HepG2 (cell line): ENCODE data around the gene GCC1. TPM values are rescaled to one million over a fixed set of nuclear protein-coding genes. Genes with fewer than 3 reads are reported as not detected.

ENCODE experiments used
- AGO2 ChIP-seq: fragments of 200-400 bp; formaldehyde crosslinking; optimal IDR thresholded peaks from 2 replicates; pipeline ENCODE3; 2017; ENCODE audit warnings: mild to moderate bottlenecking, low read depth, low read length, moderate library complexity
- CAMTA2 ChIP-seq: sonication (generic); formaldehyde crosslinking; IDR thresholded peaks from 2 replicates; pipeline ENCODE4 v1.4.0; 2020; ENCODE audit warnings: mild to moderate bottlenecking, missing genetic modification reagents, borderline replicate concordance
- DNMT1 ChIP-seq: sonication (generic); formaldehyde crosslinking; IDR thresholded peaks from 2 replicates; pipeline ENCODE4 v1.5.1; 2020; ENCODE audit warnings: mild to moderate bottlenecking, missing genetic modification reagents
- FOXK2 ChIP-seq: fragments of 450-650 bp; IDR thresholded peaks from 2 replicates; pipeline ENCODE4 v1.6.1; 2016
- KDM1A ChIP-seq: IDR thresholded peaks from 2 replicates; pipeline ENCODE4 v1.6.1; 2016; ENCODE audit warnings: missing compliant biosample characterization
- NFE2 ChIP-seq: sonication (generic); formaldehyde crosslinking; IDR thresholded peaks from 2 replicates; pipeline ENCODE4 v1.4.0; 2020; ENCODE audit warnings: missing genetic modification reagents
- NFYB ChIP-seq: sonication (generic); formaldehyde crosslinking; IDR thresholded peaks from 2 replicates; pipeline ENCODE4 v1.4.0; 2020; ENCODE audit warnings: missing genetic modification reagents
- NONO ChIP-seq, 2 experiments: fragments of 450-650 bp in 1 of 2; sonication (generic) in 1 of 2; formaldehyde crosslinking in 1 of 2; IDR thresholded peaks in 1 of 2; conservative IDR thresholded peaks in 1 of 2; 2 replicates each; pipeline versions ENCODE4 v1.6.1 to v1.8.0; 2017 to 2022; ENCODE audit warnings: mild to moderate bottlenecking in 1 of 2, missing genetic modification reagents in 1 of 2, moderate library complexity in 1 of 2
- PATZ1 ChIP-seq: sonication (generic); formaldehyde crosslinking; IDR thresholded peaks from 2 replicates; pipeline ENCODE4 v1.4.0; 2020; ENCODE audit warnings: missing genetic modification reagents
- SMAD1 ChIP-seq: sonication (generic); formaldehyde crosslinking; IDR thresholded peaks from 2 replicates; pipeline ENCODE4 v1.4.0; 2020; ENCODE audit warnings: missing genetic modification reagents, low read depth, mild to moderate bottlenecking, borderline replicate concordance
- ZFP90 ChIP-seq: sonication (generic); formaldehyde crosslinking; IDR thresholded peaks from 2 replicates; pipeline ENCODE4 v1.8.0; 2022; ENCODE audit warnings: missing genetic modification reagents, mild to moderate bottlenecking, inconsistent platforms, borderline replicate concordance
- ZNF33B ChIP-seq: sonication (generic); formaldehyde crosslinking; IDR thresholded peaks from 2 replicates; pipeline ENCODE4 v1.5.1; 2020; ENCODE audit warnings: mild to moderate bottlenecking, missing genetic modification reagents
- ZNF772 ChIP-seq: sonication (generic); formaldehyde crosslinking; IDR thresholded peaks from 2 replicates; pipeline ENCODE4 v1.5.0; 2020; ENCODE audit warnings: mild to moderate bottlenecking, missing genetic modification reagents
- ZNF878 ChIP-seq: sonication (generic); formaldehyde crosslinking; IDR thresholded peaks from 2 replicates; pipeline ENCODE4 v1.8.1; 2023; ENCODE audit warnings: mild to moderate bottlenecking, missing genetic modification reagents, moderate library complexity
- ZSCAN9 ChIP-seq: IDR thresholded peaks from 2 replicates; pipeline ENCODE4 v1.6.1; 2016; ENCODE audit warnings: borderline replicate concordance
- polyA plus RNA-seq, 8 experiments: library from polyadenylated mRNA; depleted of rRNA in 3 of 8; stranded (reverse) in 7 of 8; unstranded in 1 of 8; fragments of >200 nt; fragmentation: Illumina TruSeq in 4 of 8; extraction: Trizol in 4 of 8; gene quantifications; 2 replicates each; pipeline versions ENCODE4 v1.2.1 to v1.2.3, GENCODE V29; 2011 to 2016; ENCODE audit warnings: low read depth in 4 of 8, missing spikeins in 1 of 8, mixed read lengths in 1 of 8; ENCODE audit not compliant: insufficient read depth in 1 of 8
- total RNA-seq, 5 experiments: library from RNA; depleted of rRNA; stranded (reverse); fragments of >200 nt; fragmentation: Illumina TruSeq; extraction: Trizol; gene quantifications; 2 replicates each; pipeline ENCODE4 v1.2.3, GENCODE V29; 2016; ENCODE audit warnings: low read depth in 1 of 5
- TF ChIP-seq, protein P1 (sequence below): sonication (generic); formaldehyde crosslinking; IDR thresholded peaks from 2 replicates; pipeline ENCODE4 v1.4.0; 2020; ENCODE audit warnings: missing genetic modification reagents
- TF ChIP-seq, protein P2 (sequence below): sonication (generic); formaldehyde crosslinking; conservative IDR thresholded peaks from 2 replicates; pipeline ENCODE4 v1.8.1; 2023; ENCODE audit warnings: missing genetic modification reagents

The GCC1 gene
- total and polyA plus RNA-seq, 2 of the 13 experiments (the other 11 are each of a cell fraction or from before 2014, with no cell fraction given): 2.5 to 15.3 TPM

- TF ChIP-seq, protein P1, sequence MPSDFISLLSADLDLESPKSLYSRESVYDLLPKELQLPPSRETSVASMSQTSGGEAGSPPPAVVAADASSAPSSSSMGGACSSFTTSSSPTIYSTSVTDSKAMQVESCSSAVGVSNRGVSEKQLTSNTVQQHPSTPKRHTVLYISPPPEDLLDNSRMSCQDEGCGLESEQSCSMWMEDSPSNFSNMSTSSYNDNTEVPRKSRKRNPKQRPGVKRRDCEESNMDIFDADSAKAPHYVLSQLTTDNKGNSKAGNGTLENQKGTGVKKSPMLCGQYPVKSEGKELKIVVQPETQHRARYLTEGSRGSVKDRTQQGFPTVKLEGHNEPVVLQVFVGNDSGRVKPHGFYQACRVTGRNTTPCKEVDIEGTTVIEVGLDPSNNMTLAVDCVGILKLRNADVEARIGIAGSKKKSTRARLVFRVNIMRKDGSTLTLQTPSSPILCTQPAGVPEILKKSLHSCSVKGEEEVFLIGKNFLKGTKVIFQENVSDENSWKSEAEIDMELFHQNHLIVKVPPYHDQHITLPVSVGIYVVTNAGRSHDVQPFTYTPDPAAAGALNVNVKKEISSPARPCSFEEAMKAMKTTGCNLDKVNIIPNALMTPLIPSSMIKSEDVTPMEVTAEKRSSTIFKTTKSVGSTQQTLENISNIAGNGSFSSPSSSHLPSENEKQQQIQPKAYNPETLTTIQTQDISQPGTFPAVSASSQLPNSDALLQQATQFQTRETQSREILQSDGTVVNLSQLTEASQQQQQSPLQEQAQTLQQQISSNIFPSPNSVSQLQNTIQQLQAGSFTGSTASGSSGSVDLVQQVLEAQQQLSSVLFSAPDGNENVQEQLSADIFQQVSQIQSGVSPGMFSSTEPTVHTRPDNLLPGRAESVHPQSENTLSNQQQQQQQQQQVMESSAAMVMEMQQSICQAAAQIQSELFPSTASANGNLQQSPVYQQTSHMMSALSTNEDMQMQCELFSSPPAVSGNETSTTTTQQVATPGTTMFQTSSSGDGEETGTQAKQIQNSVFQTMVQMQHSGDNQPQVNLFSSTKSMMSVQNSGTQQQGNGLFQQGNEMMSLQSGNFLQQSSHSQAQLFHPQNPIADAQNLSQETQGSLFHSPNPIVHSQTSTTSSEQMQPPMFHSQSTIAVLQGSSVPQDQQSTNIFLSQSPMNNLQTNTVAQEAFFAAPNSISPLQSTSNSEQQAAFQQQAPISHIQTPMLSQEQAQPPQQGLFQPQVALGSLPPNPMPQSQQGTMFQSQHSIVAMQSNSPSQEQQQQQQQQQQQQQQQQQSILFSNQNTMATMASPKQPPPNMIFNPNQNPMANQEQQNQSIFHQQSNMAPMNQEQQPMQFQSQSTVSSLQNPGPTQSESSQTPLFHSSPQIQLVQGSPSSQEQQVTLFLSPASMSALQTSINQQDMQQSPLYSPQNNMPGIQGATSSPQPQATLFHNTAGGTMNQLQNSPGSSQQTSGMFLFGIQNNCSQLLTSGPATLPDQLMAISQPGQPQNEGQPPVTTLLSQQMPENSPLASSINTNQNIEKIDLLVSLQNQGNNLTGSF (CRISPR knock-in tag): no peak; the same call in 1 of the 2 replicates
- TF ChIP-seq ZFP90 (CRISPR knock-in tag): no peak
- no peak for TF ChIP-seq FOXK2
- TF ChIP-seq NONO (IDR thresholded peaks at IDR 0.05): no peak
- no peak for TF ChIP-seq NONO (CRISPR knock-in tag; conservative IDR thresholded peaks at IDR 0.05)
- peak; percentile 60; the same call in 1 of the 2 replicates for TF ChIP-seq DNMT1 (CRISPR knock-in tag)
- TF ChIP-seq ZNF878 (CRISPR knock-in tag): no peak
- TF ChIP-seq SMAD1: no peak
- peak; percentile 78; the same call in 1 of the 2 replicates for TF ChIP-seq CAMTA2
- TF ChIP-seq, protein P2, sequence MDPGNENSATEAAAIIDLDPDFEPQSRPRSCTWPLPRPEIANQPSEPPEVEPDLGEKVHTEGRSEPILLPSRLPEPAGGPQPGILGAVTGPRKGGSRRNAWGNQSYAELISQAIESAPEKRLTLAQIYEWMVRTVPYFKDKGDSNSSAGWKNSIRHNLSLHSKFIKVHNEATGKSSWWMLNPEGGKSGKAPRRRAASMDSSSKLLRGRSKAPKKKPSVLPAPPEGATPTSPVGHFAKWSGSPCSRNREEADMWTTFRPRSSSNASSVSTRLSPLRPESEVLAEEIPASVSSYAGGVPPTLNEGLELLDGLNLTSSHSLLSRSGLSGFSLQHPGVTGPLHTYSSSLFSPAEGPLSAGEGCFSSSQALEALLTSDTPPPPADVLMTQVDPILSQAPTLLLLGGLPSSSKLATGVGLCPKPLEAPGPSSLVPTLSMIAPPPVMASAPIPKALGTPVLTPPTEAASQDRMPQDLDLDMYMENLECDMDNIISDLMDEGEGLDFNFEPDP (CRISPR knock-in tag): peak; percentile 92; the same call in 1 of the 2 replicates
- peak; percentile 83 for TF ChIP-seq ZNF772 (CRISPR knock-in tag)
- TF ChIP-seq ZNF33B (CRISPR knock-in tag): no peak
- peak; percentile 76 for TF ChIP-seq AGO2
- TF ChIP-seq KDM1A (CRISPR knock-in tag): no peak
- no peak for TF ChIP-seq NFYB (CRISPR knock-in tag)
- TF ChIP-seq PATZ1 (CRISPR knock-in tag): peak; percentile 22; the same call in 1 of the 2 replicates
- no peak for TF ChIP-seq NFE2 (CRISPR knock-in tag)
- no peak; the same call in 1 of the 2 replicates for TF ChIP-seq ZSCAN9 (CRISPR knock-in tag)
These were observed at the start of gene GCC1 (continued) for GRCh38 chr7:127585044-127585953.
